ENCODE results near the gene RBM47.

DNA sequence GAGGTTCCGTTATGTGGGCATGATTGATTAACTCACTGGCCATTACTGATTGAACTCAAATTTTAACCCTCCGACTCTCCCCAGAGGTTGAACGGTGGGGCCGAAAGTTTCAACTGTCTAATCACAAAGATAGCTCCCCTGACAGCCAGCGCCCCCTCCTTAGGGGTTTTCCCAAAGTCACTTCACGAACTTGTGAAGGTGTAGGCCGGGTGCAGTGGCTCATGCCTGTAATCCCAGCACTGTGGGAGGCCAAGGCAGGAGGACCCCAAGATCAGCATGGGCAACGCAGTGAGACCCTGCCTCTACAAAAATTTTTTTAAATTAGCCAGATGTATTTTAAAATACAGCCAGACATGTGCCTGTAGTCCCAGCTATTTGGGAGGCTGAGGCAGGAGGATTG is 39.8 kb upstream of the RBM47 start:
- TF ChIP-seq, protein P1, sequence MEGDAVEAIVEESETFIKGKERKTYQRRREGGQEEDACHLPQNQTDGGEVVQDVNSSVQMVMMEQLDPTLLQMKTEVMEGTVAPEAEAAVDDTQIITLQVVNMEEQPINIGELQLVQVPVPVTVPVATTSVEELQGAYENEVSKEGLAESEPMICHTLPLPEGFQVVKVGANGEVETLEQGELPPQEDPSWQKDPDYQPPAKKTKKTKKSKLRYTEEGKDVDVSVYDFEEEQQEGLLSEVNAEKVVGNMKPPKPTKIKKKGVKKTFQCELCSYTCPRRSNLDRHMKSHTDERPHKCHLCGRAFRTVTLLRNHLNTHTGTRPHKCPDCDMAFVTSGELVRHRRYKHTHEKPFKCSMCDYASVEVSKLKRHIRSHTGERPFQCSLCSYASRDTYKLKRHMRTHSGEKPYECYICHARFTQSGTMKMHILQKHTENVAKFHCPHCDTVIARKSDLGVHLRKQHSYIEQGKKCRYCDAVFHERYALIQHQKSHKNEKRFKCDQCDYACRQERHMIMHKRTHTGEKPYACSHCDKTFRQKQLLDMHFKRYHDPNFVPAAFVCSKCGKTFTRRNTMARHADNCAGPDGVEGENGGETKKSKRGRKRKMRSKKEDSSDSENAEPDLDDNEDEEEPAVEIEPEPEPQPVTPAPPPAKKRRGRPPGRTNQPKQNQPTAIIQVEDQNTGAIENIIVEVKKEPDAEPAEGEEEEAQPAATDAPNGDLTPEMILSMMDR (conservative IDR thresholded peaks at IDR 0.05; ENCODE audit: low read depth, low read length), result no peak
- TF ChIP-seq BHLHE40 (IDR thresholded peaks at IDR 0.05; ENCODE audit: low read depth, low read length), result no peak
- TF ChIP-seq MAFK (IDR thresholded peaks at IDR 0.05; ENCODE audit: low read depth, low read length), result no peak
